SU-DHL-6 (cell line): ENCODE data around the gene TAOK1.

Experiments
- EZH2phosphoT487 ChIP-seq: fragments of 200-600 bp; sonication (generic), shearing (Covaris generic); conservative IDR thresholded peaks from 2 replicates; pipeline ENCODE4 v1.6.1; 2018; ENCODE audit warnings: mild to moderate bottlenecking, antibody characterized with exemption, low read length, moderate library complexity, mixed read lengths
- TF ChIP-seq, protein P1 (sequence below): fragments of 200-600 bp; sonication (generic); IDR thresholded peaks from one replicate; pipeline ENCODE4 v1.5.1; 2017; ENCODE audit warnings: antibody characterized with exemption, mild to moderate bottlenecking, low read length, moderate library complexity; ENCODE audit not compliant: insufficient read depth, poor library complexity, severe bottlenecking

DNA sequence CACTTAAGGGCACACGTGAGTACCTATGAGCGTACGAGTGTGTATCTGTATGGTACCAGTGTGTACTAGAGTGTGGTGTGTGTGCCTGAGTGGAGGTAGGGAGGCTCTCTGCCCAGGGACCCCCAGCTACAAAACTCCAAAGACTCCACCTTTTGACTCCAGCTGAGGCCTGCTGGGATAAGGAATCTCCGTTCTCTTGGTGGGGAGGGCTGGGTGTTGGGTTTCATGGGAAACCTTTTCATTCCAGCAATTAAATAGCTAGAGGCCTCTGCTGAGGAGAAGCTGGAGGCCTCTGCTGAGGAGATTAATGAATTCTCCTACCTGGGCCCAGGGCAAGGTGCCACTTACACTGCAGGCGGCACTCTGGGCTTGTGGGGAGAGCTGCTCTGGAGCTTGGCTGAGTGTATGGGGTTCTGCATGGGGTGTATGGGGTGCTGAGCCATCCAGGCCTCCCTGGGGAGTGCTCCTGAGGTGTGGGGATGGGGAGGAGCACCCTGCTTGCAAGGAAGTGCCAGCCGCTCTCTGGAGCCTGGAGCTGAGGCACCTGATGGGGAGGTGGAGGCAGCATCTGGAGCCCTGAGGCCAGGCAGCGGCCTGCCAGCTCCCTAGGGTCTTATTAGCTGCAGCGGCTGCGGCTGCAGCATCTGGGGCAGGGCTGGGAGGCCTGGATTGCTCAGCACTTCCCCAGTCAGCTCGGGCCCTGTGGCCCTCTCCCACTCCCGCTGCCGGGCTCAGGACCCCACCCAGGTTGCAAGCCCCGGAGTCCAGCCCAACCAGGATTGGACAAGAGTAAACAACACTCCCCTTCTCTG, 207.4 kb downstream of the TAOK1 start:
- TF ChIP-seq, protein P1, sequence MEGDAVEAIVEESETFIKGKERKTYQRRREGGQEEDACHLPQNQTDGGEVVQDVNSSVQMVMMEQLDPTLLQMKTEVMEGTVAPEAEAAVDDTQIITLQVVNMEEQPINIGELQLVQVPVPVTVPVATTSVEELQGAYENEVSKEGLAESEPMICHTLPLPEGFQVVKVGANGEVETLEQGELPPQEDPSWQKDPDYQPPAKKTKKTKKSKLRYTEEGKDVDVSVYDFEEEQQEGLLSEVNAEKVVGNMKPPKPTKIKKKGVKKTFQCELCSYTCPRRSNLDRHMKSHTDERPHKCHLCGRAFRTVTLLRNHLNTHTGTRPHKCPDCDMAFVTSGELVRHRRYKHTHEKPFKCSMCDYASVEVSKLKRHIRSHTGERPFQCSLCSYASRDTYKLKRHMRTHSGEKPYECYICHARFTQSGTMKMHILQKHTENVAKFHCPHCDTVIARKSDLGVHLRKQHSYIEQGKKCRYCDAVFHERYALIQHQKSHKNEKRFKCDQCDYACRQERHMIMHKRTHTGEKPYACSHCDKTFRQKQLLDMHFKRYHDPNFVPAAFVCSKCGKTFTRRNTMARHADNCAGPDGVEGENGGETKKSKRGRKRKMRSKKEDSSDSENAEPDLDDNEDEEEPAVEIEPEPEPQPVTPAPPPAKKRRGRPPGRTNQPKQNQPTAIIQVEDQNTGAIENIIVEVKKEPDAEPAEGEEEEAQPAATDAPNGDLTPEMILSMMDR: no peak
- TF ChIP-seq EZH2phosphoT487: no peak
